Effector CD8-positive, alpha-beta T cell (primary cell): ENCODE measurements around the gene CMA1.
"Not testable (repeated sequence)": the region's sequence is repeated elsewhere in the genome, so short reads cannot be mapped to it uniquely, and the experiment has no call there.

ENCODE experiments used
- DNase-seq: peaks from one replicate; lab custom pipeline; 2025; lab: John Stamatoyannopoulos, UW
- total RNA-seq, 4 experiments: gene quantifications; one replicate each; lab custom pipeline; 2026; lab: John Stamatoyannopoulos, UW

The CMA1 gene
- 0 to 0.09 (median 0) reads per million in 4 experiments for total RNA-seq

GRCh38 chr14:24508155-24508840, at the start of gene CMA1:
Gene CMA1, minus strand, starts transcription at chr14:24508265. Its CDS starts 30 bp downstream, at chr14:24508235.
- no peak for DNase-seq

DNA sequence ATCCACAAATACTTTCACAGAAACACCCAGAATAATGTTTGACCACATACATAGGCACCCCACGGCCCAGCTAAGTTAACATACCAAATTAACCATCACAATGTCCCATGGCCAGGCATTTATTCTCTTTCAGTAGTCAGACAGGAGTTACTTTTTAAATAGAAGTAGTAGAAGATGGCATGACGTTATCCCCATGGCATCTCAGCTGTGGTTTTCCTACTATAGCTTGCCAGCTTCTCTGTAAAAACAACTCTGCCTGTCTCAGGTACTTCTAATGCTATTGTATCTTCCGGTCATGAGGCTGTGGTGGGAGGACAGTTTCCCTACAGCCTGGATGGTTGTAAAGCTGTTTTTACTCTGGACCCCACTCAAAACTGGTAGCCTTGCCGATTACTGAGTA, 48.7 kb upstream of the CMA1 start:
- DNase-seq = no peak

- DNase-seq = not testable (repeated sequence)
Observed at GRCh38 chr14:24549064-24549463, 41.0 kb upstream of the CMA1 start.

GRCh38 chr14:24542346-24542936, 34.4 kb upstream of the CMA1 start:
- DNase-seq = no peak

DNA sequence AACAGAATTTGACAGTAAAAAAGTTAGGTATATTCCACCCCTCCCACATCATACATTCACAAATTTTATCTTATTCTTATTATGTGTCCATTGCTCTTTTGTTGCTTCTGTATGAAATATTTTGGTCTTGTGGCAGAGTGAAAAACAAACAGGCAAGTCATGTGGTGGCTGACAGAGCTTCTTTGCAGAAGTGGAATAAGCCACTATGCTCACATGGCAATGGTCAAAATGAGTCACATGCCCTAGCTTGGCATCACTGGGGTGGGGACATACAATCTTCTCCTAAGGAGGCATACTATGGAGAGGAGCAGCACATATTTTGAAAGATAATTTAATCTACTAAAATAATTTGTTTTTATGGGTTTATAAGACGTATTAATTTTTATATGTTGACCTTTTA, 27.7 kb upstream of the CMA1 start:
- no peak for DNase-seq

DNA sequence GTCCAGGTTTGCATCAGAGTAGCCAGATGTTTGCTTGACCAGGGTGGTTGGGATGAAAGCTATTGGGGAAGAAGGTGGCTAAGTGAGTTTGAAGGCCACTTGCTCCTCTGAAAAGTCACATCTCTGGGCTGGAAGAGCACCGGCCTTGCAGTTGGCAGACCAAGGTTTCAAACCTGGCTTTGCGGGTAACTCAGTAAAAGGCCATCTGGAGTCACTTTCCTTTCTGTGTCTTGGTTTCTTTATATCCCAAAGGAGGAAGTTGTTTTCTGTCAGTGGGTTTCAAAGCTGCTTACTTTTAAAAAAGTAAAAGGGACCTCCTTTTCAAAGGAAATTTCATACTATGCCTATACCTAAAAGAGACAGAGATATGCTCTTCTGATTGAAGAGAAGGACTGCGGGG, 26.2 kb upstream of the CMA1 start:
- DNase-seq = no peak

DNA sequence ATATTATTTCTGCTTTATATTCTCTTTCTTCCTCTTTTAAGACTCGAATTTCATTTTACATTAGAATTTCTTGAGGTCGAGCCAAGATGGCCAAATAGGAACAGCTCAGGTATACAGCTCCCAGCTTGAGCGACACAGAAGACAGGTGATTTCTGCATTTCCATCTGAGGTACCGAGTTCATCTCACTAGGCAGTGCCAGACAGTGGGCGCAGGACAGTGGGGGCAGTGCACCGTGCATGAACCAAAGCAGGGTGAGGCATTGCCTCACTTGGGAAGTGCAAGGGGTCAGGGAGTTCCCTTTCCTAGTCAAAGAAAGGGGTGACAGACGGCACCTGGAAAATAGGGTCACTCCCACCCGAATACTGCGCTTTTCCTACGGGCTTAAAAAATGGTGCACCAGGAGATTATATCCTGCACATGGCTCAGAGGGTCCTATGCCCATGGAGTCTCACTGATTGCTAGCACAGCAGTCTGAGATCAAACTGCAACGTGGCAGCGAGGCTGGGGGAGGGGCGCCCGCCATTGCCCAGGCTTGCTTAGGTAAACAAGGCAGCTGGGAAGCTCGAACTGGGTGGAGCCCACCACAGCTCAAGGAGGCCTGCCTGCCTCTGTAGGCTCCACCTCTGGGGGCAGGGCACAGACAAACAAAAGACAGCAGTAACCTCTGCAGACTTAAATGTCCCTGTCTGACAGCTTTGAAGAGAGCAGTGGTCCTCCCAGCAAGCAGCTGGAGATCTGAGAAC, 18.0 kb upstream of the CMA1 start:
- not testable (repeated sequence) for DNase-seq

DNA sequence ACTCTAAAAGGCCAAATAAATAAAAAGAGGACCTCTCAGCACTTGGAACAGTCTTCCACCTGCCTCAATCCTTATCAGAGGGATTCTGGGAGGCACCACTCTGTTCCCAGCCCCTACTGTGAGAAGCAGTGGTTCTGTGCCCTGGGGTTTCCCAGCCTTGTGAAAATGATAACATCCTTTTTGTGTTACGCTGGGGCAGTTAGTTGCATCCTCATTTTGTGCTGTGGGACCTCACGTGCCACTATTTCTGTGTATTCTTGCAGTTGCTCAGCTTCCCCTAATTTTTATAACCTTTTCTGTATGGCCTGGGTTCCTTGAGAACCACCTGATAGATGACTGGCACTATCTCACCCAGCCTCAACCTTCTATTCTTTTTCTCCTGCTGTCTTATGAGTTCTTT, 10.8 kb upstream of the CMA1 start:
- no peak for DNase-seq

DNA sequence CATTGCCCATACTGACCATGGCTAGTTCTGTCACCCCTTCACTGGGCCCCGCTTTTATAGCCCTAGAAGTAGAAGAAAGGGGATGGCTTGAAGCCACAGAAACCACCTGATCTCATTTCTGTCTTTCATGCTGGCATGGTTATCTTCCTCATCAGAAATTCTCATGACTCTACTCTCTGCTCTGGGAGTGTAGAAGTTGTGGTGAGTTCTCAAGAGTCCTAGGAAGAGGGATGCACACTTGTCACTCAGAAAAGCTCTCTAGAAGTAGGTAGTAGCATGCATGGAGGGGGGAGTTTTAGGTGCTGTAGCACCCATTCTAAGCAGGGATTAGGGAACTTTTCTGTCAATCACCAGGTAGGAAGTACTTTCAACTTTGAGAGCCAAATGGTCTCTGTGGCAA, 6.1 kb upstream of the CMA1 start:
- DNase-seq = no peak

DNA sequence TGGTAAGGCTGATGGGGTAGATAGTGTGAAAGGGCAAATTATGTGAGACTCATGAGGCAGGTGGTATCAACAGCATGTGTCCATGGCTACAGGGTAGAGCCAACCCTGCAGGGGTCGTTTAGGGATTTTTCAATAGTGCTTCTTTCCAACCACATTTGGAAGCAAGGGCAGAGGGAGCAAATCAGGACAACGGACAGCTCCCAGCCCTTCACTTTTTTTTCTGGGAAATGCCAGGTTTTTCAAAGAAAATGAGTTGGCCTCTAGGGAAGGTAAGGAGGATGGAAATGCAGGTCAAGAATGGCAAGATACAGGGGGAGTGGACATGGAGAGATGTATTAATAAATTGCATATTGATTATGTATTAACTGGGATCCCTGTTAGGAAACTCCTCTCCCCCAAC, 4.9 kb upstream of the CMA1 start:
- DNase-seq = no peak

GRCh38 chr14:24506443-24506842, 1.6 kb downstream of the CMA1 start:
- DNase-seq = no peak

- DNase-seq = no peak
Observed at GRCh38 chr14:24504425-24504950, 3.6 kb downstream of the CMA1 start.

GRCh38 chr14:24491586-24492408, 16.3 kb downstream of the CMA1 start:
- not testable (repeated sequence) for DNase-seq

DNA sequence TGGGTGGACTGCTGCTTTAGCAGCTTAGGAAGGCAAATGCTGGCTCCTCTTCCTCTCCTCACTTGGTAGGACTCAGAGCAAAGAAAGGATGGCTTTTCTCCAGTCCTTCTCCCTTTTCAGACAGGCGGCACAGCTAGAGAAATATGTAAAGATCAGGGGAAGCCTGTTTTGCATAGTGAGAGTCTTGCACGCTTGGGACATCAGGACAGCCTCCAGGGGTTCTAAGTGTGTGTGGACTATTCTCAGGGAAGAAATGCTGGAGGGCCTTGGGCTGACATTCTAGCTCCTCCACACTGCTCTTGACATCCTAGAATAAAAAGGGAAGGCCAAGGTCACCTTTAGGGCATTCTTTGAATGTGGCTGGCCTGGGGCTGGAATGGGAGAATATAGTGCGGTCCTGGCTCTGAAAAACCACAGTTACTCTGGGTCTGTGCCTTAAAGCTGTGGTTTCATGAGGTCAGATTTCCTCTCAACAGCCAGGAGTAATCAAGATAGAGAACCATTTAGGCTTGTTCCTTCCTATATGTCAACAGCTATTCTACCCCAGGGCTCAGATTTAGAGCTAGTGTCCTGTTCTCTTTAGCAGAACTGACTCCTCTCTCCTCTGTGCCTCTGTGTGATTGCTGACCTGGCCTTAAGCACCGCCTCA, 24.3 kb downstream of the CMA1 start:
- no peak for DNase-seq

DNA sequence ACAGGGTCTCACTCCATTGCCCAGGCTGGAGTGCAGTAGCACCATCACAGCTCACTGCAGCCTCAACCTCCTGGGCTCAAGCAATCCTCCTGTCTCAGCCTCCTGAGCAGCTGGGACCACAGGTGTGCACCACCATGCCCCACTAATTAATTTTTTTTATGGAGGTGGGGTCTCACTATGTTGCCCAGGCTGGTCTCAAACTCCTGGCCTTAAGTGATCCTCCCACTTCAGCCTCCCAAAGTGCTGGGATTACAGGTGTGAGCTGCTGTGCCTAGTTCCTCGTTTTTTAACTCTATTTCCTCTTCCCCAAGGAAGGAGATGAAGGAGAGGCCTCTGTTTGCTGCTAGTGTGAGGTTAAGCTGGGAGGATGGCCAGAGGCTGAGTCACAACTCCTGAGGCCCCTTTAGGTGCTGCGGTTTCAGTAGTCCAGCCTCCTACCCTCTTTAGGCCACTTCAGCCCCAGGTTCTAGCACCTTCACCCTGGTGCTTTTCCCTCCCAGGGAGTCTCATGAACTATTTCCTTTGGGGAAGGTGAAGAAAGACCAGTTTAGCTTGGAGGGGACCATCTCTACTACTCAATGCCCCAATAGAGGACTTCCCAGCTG, 25.3 kb downstream of the CMA1 start:
- not testable (repeated sequence) for DNase-seq

- DNase-seq = no peak
Observed at GRCh38 chr14:24481622-24482324, 26.3 kb downstream of the CMA1 start.

GRCh38 chr14:24479999-24480398, 28.1 kb downstream of the CMA1 start:
- DNase-seq = not testable (repeated sequence)

DNA sequence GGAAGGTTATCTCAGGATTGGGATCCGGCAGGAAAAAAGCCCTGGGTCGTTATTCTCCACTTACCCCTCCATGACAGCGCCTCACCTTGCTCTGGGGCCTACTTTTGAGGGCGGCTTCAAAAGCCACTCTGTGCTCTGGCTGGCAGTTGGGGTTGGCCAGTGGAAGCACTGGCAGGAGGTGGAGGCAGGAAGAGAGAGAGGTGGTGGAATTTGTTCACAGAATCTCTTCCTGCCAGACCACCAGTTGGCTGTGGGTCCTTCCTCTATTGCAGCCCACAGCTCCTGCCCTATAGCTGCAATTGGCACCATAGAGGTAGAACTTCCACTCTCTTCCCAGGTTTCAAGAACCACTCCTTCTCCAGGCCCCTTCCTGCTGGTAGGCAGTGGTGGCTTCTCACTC, 32.8 kb downstream of the CMA1 start:
- DNase-seq = no peak

DNA sequence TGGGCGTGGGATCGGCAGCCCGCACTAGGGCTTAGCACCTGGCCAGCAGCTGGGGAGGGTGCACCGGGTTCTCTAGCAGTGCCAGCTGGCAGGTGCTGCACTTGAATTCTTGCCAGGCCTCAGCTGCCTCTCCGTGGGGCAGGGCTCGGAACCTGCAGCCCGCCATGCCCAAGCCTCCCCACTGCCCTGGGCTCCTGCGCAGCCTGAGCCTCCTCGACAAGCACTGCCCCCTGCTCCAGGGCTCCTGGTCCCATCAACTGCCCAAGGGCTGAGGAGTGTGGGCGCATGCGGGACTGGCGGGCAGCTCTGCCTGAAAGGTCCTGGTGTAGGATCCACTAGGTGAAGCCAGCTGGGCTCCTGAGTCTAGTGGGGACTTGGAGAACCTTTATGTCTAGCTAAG, 34.9 kb downstream of the CMA1 start:
- no peak for DNase-seq

- DNase-seq = not testable (repeated sequence)
Observed at GRCh38 chr14:24470450-24470849, 37.6 kb downstream of the CMA1 start.
